ENCODE results near the gene DGKH. TPM values are rescaled to one million over a fixed set of nuclear protein-coding genes. Genes with fewer than 3 reads are reported as not detected.
A peak's percentile ranks its signal among the peaks of the same experiment; 100 is the strongest.

DGKH gene
- total RNA-seq, 1 experiment from 2014 or later: 4.2 TPM

GRCh38 chr13:42173789-42174343, 125.4 kb downstream of the DGKH start:
- in situ Hi-C loops (cut with HindIII; ENCODE audit: low pct_unique_long_range_greater_than_20kb, low sequenced_read_pairs): no loop called here
- no peak for DNase-seq (ENCODE audit: low read depth, low spot score)

DNA sequence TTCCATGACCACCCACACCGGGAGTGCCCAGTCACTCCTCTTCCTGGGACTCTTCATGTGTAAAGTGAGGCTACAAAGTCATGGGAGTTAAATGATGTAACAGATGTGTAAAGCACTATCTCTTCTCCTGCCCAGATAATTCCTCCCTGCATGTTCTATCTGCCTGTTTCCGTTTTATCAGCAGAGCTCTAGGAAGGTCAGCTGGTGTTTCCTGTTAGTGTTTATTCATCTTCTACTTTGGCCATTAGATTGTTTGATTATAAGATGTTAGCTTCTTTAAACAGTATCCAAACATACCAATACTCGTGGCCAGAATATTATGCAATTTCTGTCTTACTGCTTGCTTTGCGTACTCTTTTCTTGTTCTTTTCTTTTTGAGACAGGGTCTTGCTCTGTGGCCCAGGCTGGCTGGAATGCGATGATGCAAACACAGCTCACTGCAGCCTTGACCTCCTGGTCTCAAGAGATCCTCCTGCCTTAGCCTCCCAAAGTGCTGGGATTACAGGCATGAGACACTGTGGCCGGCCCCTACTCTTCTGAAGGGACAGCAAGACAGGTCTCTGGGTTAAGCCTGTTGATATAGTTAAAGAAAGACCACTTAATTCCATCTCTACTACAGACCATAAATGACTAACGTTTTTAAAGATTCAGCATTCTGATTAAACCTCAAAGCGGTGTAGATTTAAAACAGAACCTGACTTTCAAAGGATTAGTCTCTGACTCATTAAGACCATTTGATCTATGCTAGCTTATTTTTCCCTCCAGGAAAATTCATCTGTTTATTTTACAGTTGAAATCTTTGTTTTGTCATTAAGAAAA, 126.1 kb downstream of the DGKH start:
- DNase-seq (ENCODE audit: low read depth, low spot score): no peak
- in situ Hi-C loops (cut with HindIII; ENCODE audit: low pct_unique_long_range_greater_than_20kb, low sequenced_read_pairs): no loop called here

DNA sequence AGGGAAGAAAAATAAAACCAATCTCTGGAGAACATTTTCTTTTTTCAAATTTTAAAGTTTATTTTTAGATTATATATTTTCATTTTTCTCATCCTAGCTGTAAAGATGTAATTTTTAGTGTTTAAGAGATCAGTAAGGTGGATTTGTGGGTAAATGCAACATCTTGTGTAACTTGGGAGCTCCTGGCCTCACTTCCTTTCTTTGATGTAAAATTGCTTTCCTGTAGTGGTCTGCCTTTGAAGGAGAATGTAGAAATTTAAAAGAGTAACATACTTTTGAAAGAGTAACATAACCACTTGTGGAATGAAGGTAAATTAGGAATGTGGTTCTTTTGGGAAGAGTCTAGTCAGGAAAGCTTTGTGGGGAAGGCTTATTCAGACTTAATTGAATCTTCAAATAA, 127.8 kb downstream of the DGKH start:
- in situ Hi-C loops (cut with HindIII; ENCODE audit: low pct_unique_long_range_greater_than_20kb, low sequenced_read_pairs): no loop called here
- no peak for DNase-seq (ENCODE audit: low read depth, low spot score)

DNA sequence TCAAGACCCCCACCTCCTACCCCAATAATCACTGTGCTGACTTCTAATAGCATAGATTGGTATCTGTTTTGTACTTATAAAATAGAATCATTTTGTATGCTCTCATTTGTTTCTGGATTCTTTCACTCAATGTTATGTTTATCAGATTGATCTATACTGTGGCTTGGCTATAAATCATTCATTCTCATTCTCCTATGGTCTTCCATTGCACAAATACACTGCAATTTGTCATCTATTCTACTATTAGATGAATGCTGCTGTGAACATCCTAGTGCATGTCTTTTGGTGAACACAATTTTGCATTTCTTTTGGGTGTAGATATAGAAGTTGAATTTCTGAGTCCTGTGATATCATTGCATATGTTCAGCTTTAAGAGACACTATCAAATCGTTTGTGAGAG, 128.7 kb downstream of the DGKH start:
- in situ Hi-C loops (cut with HindIII; ENCODE audit: low pct_unique_long_range_greater_than_20kb, low sequenced_read_pairs): no loop called here
- no peak for DNase-seq (ENCODE audit: low read depth, low spot score)

DNA sequence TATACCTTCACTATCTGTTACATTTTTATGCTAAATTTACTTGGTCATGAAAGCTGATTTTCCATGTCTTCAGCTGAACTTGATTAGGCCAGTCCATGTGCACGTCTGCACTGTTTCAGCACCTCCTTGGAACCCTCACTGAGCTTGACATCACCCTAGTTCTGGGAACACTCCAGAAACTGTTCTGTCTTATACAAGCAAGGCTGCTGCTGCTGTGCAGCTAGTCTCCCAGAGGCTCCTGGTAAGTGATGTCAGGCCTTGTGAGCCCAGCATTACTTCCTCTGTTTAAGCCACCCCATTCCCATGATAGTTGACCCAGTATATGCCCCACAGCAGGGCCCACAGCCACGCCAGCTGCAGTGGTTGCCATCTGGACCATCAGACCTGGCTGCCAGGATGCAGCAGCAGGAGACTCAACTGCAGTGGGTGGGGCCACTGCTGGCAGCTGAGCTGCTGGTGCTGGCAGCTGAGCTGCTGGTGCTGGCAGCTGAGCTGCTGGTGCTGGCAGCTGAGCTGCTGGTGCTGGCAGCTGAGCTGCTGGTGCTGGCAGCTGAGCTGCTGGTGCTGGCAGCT, 133.0 kb downstream of the DGKH start:
- in situ Hi-C loops (cut with HindIII; ENCODE audit: low pct_unique_long_range_greater_than_20kb, low sequenced_read_pairs): no loop called here
- DNase-seq (ENCODE audit: low read depth, low spot score): no peak

DNA sequence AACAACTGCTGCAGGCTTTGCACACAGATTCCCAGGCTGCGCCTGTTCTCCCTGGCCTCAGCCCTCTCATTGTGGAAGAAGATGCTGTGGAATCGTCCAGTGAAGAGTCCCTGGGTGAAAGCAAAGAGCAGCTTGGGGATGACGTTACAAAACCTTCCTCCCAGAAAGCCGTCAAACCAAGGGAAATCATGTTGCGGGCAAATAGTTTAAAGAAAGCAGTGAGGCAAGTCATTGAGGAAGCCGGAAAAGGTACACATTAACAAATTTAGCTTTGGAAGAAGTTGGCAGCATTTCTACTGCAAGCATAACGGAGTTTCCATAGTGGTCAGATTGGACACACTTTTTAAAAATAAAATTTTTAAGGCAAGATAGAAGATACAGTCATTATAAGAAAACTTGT, 140.6 kb downstream of the DGKH start:
- in situ Hi-C loops (cut with HindIII; ENCODE audit: low pct_unique_long_range_greater_than_20kb, low sequenced_read_pairs): no loop called here
- no peak for DNase-seq (ENCODE audit: low read depth, low spot score)

GRCh38 chr13:42190529-42190928, 142.1 kb downstream of the DGKH start:
- no peak for DNase-seq (ENCODE audit: low read depth, low spot score)
- in situ Hi-C loops (cut with HindIII; ENCODE audit: low pct_unique_long_range_greater_than_20kb, low sequenced_read_pairs): no loop called here

DNA sequence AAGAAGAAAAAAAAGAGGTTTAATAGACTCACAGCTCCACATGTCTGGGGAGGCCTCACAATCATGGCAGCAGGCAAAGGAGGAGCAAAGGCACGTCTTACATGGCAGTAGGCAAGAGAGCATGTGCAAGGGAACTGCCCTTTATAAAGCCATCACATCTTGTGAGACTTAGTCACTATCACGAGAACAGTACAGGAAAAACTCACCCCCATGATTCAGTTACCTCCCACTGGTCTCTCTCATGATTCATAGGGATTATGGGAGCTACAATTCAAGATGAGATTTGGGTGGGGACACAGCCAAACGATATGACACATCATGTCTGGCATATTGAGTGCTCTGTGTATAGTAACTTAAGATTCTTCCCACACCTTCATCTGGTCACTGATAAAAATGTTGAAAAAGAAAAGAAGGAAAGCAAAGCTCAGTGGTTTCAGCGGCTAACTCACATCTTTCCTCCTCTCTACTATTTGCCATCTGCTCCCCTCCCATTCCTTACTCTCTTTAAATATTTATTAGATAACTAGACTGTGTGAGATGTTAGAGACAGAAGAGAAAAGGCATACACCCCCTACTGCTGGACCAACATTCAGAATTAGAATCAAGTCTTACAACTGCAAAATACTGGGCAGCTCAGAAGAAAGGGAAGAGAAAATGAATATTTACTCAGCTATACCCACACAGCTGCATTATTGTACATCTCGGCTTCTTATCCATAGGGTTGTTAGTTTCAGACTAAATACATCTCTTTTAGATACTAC, 163.4 kb downstream of the DGKH start:
- in situ Hi-C loops (cut with HindIII; ENCODE audit: low pct_unique_long_range_greater_than_20kb, low sequenced_read_pairs): no loop called here
- DNase-seq (ENCODE audit: low read depth, low spot score): no peak

GRCh38 chr13:42214446-42214845, 166.0 kb downstream of the DGKH start:
- in situ Hi-C loops (cut with HindIII; ENCODE audit: low pct_unique_long_range_greater_than_20kb, low sequenced_read_pairs): no loop called here
- DNase-seq (ENCODE audit: low read depth, low spot score): no peak

DNA sequence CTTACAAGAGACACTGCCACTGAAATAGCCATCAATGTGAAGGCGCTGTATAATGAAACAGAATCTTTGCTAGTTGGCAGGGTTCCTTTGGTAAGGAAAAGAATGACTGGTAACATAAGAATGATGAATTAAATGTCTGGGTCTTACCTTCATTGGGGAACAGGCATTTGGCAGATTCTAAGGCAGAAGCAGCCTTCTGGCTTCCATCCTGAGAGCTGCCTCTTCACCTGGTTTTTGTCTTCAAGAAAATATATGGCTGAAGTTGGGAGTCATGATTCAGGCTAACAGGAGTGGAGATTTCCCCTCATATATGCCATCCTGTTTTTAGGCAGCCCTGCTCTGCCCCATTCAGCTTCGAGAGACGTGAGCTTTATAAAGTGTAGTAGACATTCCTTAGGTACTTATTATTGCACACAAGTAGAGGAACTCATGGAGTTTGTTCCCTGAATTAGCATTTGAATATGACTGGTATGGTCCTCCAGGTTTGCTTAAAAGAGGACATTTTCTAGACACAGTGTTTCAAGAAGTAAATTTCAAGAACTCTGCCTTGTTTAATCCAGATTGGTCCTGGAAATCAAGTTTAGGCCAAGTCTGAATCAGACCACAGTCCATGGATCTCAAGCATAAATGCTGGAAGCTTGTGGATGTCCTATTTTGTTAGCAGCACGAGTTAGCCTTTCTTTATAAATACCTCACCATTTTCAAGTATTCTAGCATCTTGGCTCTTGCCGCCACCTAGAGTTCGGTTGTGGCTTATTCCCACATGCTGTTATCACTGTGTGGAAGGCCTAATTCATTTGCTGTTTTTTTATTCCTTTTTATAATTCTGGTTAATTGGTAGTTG, 167.4 kb downstream of the DGKH start:
- in situ Hi-C loops (cut with HindIII; ENCODE audit: low pct_unique_long_range_greater_than_20kb, low sequenced_read_pairs): no loop called here
- peak; percentile 69 for DNase-seq (ENCODE audit: low read depth, low spot score)

GRCh38 chr13:42216422-42216735, 167.9 kb downstream of the DGKH start:
- in situ Hi-C loops (cut with HindIII; ENCODE audit: low pct_unique_long_range_greater_than_20kb, low sequenced_read_pairs): no loop called here
- DNase-seq (ENCODE audit: low read depth, low spot score): no peak

- in situ Hi-C loops (cut with HindIII; ENCODE audit: low pct_unique_long_range_greater_than_20kb, low sequenced_read_pairs): no loop called here
Measured at GRCh38 chr13:42218576-42218975, 170.1 kb downstream of the DGKH start.

DNA sequence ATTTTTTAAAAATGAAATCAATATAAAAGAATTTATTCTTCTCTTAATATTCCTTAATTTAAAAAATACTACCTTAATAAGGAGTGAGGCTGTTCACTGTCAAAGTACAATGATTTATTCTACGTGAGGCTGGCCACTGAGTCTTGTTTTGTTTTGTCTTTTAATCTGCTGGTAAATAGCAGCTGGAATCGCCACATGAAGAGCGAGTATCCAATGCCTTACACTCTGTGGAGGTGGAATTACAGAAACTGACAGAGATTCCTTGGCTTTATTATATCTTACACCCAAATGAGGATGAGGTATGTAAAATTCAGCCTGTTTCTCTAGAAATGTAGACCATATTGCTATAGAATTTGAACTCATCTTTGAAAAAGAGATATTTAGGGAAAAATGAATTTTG, 170.6 kb downstream of the DGKH start:
- in situ Hi-C loops (cut with HindIII; ENCODE audit: low pct_unique_long_range_greater_than_20kb, low sequenced_read_pairs): no loop called here
- no peak for DNase-seq (ENCODE audit: low read depth, low spot score)

More at GRCh38 chr13:42218576-42218975, 170.1 kb downstream of the DGKH start:
- no peak for DNase-seq (ENCODE audit: low read depth, low spot score)

GRCh38 chr13:42219876-42220275, 171.4 kb downstream of the DGKH start:
- in situ Hi-C loops (cut with HindIII; ENCODE audit: low pct_unique_long_range_greater_than_20kb, low sequenced_read_pairs): no loop called here
- no peak for DNase-seq (ENCODE audit: low read depth, low spot score)

- in situ Hi-C loops (cut with HindIII; ENCODE audit: low pct_unique_long_range_greater_than_20kb, low sequenced_read_pairs): no loop called here
- DNase-seq (ENCODE audit: low read depth, low spot score): no peak
Measured at GRCh38 chr13:42221121-42221765, 172.8 kb downstream of the DGKH start.

GRCh38 chr13:42223681-42224080, 175.2 kb downstream of the DGKH start:
- in situ Hi-C loops (cut with HindIII; ENCODE audit: low pct_unique_long_range_greater_than_20kb, low sequenced_read_pairs): no loop called here
- DNase-seq (ENCODE audit: low read depth, low spot score): no peak

GRCh38 chr13:42225051-42225450, 176.6 kb downstream of the DGKH start:
- DNase-seq (ENCODE audit: low read depth, low spot score): no peak
- in situ Hi-C loops (cut with HindIII; ENCODE audit: low pct_unique_long_range_greater_than_20kb, low sequenced_read_pairs): no loop called here

Data from SK-MEL-5 (cell line).